GM18951 (cell line): ENCODE data around the gene KCNA3.

Experiments used
- POLR2A ChIP-seq: IDR thresholded peaks from 4 replicates; pipeline ENCODE4 v1.6.1; 2011; ENCODE audit warnings: mild to moderate bottlenecking; ENCODE audit not compliant: insufficient read length, insufficient read depth; ENCODE audit errors: extremely low read depth
- in situ Hi-C: fragments of 300-500 bp; cut with MboI; formaldehyde crosslinking; loops from one replicate; pipeline ENCODE4 v1.12.0; 2022; ENCODE audit warnings: low sequenced_read_pairs, mixed read lengths, inconsistent platforms; ENCODE audit not compliant: unreplicated experiment

KCNA3 gene

GRCh38 chr1:110628323-110629105 lies 46.2 kb downstream of the KCNA3 start:
- TF ChIP-seq POLR2A: no peak
- in situ Hi-C loops: no loop called here

GRCh38 chr1:110627764-110628163 lies 47.0 kb downstream of the KCNA3 start:
- in situ Hi-C loops: no loop called here
- no peak for TF ChIP-seq POLR2A

- no peak for TF ChIP-seq POLR2A
- in situ Hi-C loops: no loop called here
These were observed 47.9 kb downstream of the KCNA3 start for GRCh38 chr1:110626889-110627288.
